ENCODE data around the gene ZNF282.
"Not testable (repeated sequence)": the region's sequence is repeated elsewhere in the genome, so short reads cannot be mapped to it uniquely, and the experiment has no call there.

The ZNF282 gene

DNA sequence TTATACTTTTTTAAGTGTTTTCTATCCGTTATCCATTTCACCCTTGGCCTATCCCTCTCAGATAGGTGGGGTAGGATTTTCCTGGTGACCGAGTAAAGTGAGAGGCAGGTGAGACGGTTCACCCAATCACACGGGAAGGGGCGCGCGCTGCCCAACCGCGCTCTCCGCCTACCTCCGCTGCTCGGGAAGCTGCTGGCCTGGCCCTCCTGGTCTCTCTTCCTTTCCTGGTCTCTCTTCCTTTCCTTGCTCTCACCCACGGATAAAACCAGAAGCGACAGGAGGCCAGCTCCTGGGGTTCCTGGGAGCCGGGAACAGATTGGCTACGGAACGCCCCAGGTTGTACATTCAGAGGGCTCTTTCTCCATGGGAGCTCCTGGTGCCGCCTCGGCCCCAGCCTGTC lies 29.8 kb downstream of the ZNF282 start:
- no peak overlapping the region for H3K4me3 ChIP-seq (ENCODE audit: low read depth in 1 of 2, low read length in 1 of 2)
- H3K27ac ChIP-seq: no peak overlapping the region
- TF ChIP-seq, protein P1, sequence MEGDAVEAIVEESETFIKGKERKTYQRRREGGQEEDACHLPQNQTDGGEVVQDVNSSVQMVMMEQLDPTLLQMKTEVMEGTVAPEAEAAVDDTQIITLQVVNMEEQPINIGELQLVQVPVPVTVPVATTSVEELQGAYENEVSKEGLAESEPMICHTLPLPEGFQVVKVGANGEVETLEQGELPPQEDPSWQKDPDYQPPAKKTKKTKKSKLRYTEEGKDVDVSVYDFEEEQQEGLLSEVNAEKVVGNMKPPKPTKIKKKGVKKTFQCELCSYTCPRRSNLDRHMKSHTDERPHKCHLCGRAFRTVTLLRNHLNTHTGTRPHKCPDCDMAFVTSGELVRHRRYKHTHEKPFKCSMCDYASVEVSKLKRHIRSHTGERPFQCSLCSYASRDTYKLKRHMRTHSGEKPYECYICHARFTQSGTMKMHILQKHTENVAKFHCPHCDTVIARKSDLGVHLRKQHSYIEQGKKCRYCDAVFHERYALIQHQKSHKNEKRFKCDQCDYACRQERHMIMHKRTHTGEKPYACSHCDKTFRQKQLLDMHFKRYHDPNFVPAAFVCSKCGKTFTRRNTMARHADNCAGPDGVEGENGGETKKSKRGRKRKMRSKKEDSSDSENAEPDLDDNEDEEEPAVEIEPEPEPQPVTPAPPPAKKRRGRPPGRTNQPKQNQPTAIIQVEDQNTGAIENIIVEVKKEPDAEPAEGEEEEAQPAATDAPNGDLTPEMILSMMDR (IDR thresholded peaks at IDR 0.05): no peak
- peaks cover 68% of the 10 kb centered on the region for H3K36me3 ChIP-seq
- H3K27me3 ChIP-seq: no peaks in the 10 kb centered on the region
- H3K4me1 ChIP-seq (ENCODE audit: control insufficient read depth in 1 of 2, insufficient read depth in 1 of 2, low read depth in 1 of 2, low read length in 1 of 2): peaks cover 10 to 13% of the 10 kb centered on the region in 2 experiments
- no peaks in the 10 kb centered on the region for H3K9me3 ChIP-seq

DNA sequence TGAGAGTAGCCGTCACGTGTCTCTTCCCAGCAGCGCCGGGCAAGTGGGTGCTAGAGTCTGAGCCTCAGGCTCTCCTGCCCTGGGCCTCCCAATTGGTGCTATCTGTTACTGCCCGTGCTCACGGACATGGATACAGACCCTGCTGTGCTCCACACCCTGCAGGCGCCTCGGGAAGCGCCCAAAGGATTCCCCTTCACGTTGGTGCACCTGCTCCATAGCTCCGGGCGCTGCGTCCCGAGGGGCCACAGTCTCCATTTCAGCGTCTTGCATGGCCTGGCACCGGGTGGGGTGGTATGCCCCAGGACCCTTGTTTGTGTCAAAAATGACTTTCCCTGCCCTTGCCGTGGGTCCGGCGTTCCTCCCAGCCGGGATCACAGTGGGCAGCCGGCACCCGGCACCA lies 30.3 kb downstream of the ZNF282 start:
- H3K27me3 ChIP-seq: no peaks in the 10 kb centered on the region
- H3K4me1 ChIP-seq (ENCODE audit: control insufficient read depth in 1 of 2, insufficient read depth in 1 of 2, low read depth in 1 of 2, low read length in 1 of 2): peaks cover 10 to 13% of the 10 kb centered on the region in 2 experiments

DNA sequence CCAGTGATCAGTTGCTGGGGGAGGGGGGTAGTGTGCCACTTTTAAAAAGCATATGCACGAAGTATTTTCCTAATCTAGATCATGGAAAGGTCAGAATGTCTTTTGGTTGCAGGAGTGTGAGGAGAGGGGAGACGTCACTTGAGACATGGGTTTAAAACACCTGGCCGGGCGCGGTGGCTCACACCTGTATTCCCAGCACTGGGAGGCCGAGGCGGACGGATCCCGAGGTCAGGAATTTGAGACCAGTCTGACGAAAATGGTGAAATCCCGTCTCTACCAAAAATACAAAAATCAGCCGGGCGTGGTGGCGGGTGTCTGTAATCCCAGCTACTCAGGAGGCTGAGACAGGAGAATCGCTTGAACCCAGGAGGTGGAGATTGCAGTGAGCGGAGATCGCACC lies 31.0 kb downstream of the ZNF282 start:
- H3K36me3 ChIP-seq: peaks cover 56% of the 10 kb centered on the region
- H3K4me3 ChIP-seq (ENCODE audit: low read depth in 1 of 2, low read length in 1 of 2); H3K27me3 ChIP-seq; H3K27ac ChIP-seq; H3K9me3 ChIP-seq: not testable (repeated sequence)
- H3K4me1 ChIP-seq (ENCODE audit: control insufficient read depth in 1 of 2, insufficient read depth in 1 of 2, low read depth in 1 of 2, low read length in 1 of 2): peaks cover 10 to 13% of the 10 kb centered on the region in 2 experiments

More for the DNA sequence above, 30.3 kb downstream of the ZNF282 start:
- Histone ChIP-seq H3K27ac (no peak overlapping the region), H3K9me3 (no peaks in the 10 kb centered on the region), H3K36me3 (peaks cover 63% of the 10 kb centered on the region), H3K4me3 (ENCODE audit: low read depth in 1 of 2, low read length in 1 of 2) (no peak overlapping the region)
- TF ChIP-seq, protein P1 (IDR thresholded peaks at IDR 0.05): no peak

DNA sequence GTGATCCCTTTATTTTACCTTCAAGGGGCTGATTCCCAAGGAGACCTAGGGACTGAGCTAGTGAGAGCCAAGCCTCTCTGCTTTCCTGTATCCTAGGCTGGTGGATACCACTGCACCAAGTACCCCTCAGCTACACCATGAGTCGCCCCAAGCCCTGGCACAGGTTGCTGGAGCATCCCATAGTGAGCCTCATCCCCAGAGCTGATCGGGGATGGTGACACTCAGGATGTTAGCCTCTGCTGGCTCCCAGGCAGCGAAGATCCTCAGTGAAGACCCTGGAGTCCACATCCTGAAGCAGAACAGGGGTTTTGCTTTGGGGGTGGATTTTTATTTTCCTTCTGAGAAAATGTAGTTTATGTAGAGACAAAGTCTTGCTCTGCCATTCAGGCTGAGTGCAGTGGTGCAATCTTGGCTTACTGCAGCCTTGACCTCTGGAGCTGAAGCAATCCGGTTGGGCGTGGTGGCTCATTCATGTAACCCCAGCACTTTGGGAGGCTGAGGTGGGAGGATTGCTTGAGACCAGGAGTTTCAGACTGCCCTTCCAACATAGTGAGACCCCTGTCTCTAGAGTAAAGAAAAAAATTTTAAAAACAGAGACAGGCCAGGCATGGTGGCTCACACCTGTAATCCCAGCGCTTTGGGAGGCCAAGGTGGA lies 31.6 kb downstream of the ZNF282 start:
- TF ChIP-seq, protein P1 (IDR thresholded peaks at IDR 0.05): no peak
- Histone ChIP-seq H3K27ac (no peak overlapping the region), H3K4me3 (ENCODE audit: low read depth in 1 of 2, low read length in 1 of 2) (no peak overlapping the region), H3K27me3 (no peaks in the 10 kb centered on the region), H3K36me3 (peaks cover 50% of the 10 kb centered on the region), H3K9me3 (no peaks in the 10 kb centered on the region), H3K4me1 (ENCODE audit: control insufficient read depth in 1 of 2, insufficient read depth in 1 of 2, low read depth in 1 of 2, low read length in 1 of 2) (peaks cover 10 to 13% of the 10 kb centered on the region in 2 experiments)

DNA sequence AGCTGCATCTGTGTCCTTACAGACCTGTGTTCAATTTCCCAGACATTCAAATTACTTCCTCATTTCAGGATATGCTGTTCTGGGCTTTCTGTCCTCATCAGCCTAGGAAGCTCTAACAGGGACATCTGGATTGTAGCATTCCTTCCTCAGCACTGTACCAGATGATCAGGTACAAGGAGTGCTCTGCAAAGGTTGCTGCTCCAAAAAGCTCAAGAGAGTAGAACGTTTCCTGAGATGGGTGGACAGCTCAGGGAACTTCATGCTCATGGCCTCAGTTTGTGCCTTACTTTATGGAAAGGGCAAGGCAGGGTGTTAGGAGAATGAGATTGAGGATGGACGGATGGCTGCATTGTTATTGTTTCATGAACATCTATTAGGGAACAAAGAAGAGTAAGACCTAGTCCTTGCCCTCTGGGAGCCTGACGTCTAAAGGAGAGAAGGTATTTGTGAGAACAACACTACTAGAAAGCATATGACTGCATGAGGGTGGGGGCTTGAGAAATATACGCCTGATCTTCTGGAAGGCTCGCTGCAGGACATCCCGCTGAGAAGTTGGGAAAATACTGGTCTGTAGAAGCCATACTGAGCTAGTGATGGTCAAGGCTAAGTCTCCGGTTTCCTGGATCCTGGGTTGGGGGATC lies 33.6 kb downstream of the ZNF282 start:
- H3K4me3 ChIP-seq (ENCODE audit: low read depth in 1 of 2, low read length in 1 of 2): no peak overlapping the region
- TF ChIP-seq, protein P1 (IDR thresholded peaks at IDR 0.05): no peak
- no peak overlapping the region for H3K27ac ChIP-seq
- no peaks in the 10 kb centered on the region for H3K27me3 ChIP-seq
- peaks cover 30% of the 10 kb centered on the region for H3K36me3 ChIP-seq
- H3K4me1 ChIP-seq (ENCODE audit: control insufficient read depth in 1 of 2, insufficient read depth in 1 of 2, low read depth in 1 of 2, low read length in 1 of 2): peaks cover 10 to 13% of the 10 kb centered on the region in 2 experiments
- H3K9me3 ChIP-seq: no peaks in the 10 kb centered on the region

DNA sequence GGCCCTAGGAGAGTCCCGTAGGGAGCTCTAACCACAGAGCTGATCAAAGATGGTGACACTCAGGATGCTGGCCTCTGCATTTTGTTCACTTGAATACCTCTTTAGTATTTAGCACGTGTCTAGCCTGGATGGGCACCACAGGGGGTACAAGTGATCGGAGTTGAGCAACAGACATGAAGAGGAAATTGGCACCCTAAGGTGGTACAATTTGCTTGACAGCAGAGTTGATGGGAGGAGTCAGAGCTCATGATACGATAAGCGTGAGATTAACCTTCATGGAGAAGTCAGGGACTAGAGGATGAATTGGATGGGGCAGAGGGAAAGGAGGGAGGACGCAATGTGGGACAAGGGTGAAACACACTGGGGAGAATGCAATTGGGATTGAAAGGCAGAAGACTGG lies 34.2 kb downstream of the ZNF282 start:
- peaks cover 24% of the 10 kb centered on the region for H3K36me3 ChIP-seq
- H3K27ac ChIP-seq: no peak overlapping the region
- TF ChIP-seq, protein P1 (IDR thresholded peaks at IDR 0.05): no peak
- no peaks in the 10 kb centered on the region for H3K27me3 ChIP-seq
- H3K9me3 ChIP-seq: no peaks in the 10 kb centered on the region
- H3K4me1 ChIP-seq (ENCODE audit: control insufficient read depth in 1 of 2, insufficient read depth in 1 of 2, low read depth in 1 of 2, low read length in 1 of 2): peaks cover 10 to 13% of the 10 kb centered on the region in 2 experiments
- no peak overlapping the region for H3K4me3 ChIP-seq (ENCODE audit: low read depth in 1 of 2, low read length in 1 of 2)

Measured in neutrophil (primary cell).